CD4-positive, alpha-beta T cell (primary cell): ENCODE data around the gene MBD5. TPM values are rescaled to one million over a fixed set of nuclear protein-coding genes. Genes with fewer than 3 reads are reported as not detected.

Experiments used
- ATAC-seq: fragments of 200-7000 bp; cut with Tn5 transposase; one replicate; pipeline ENCODE4 v1.10.0; 2022; ENCODE audit warnings: mild to moderate bottlenecking; ENCODE audit not compliant: poor library complexity
- CTCF ChIA-PET: fragments of 350-600 bp; sonication (Branson Sonifier 250); formaldehyde crosslinking; loops from one replicate; lab custom pipeline; 2021; ENCODE audit warnings: antibody characterized with exemption, inconsistent platforms; lab: Charles Lee
- POLR2A ChIA-PET: fragments of 350-600 bp; sonication (Branson Sonifier 250); formaldehyde crosslinking; loops from one replicate; lab custom pipeline; 2021; ENCODE audit warnings: antibody characterized with exemption, inconsistent platforms; lab: Charles Lee
- DNase-seq, 14 experiments: peaks; one replicate each; pipeline ENCODE4 v3.0.0-alpha.2; 2013 to 2020; ENCODE audit warnings: mixed read lengths in 2 of 14
- H3K27ac ChIP-seq, 2 donors: one replicate each; pipeline versions ENCODE4 v1.5.1 to v1.7.0; 2013; ENCODE audit warnings: low read length in 2 of 2, low read depth in 1 of 2, mild to moderate bottlenecking in 1 of 2
- H3K27me3 ChIP-seq, 2 experiments: 1 replicate in 1 of 2; 2 replicates in 1 of 2; pipeline versions ENCODE4 v1.6.1 to v1.7.0; 2013; ENCODE audit warnings: low read length in 2 of 2, control low read depth in 1 of 2, mild to moderate bottlenecking in 1 of 2, moderate library complexity in 1 of 2; ENCODE audit not compliant: insufficient read depth in 2 of 2, control insufficient read depth in 1 of 2
- H3K36me3 ChIP-seq: one replicate; pipeline ENCODE4 v1.6.1; 2013; ENCODE audit warnings: low read length, control low read depth; ENCODE audit not compliant: insufficient read depth
- H3K4me1 ChIP-seq: one replicate; pipeline ENCODE4 v1.6.1; 2013; ENCODE audit warnings: low read length, control low read depth; ENCODE audit not compliant: insufficient read depth
- H3K4me3 ChIP-seq: one replicate; pipeline ENCODE4 v1.5.1; 2013; ENCODE audit warnings: mild to moderate bottlenecking, low read length, moderate library complexity
- H3K9me3 ChIP-seq, 2 experiments: 1 replicate in 1 of 2; 2 replicates in 1 of 2; pipeline versions ENCODE4 v1.6.1 to v1.7.0; 2013; ENCODE audit warnings: low read length in 2 of 2, mild to moderate bottlenecking in 2 of 2, control low read depth in 1 of 2, moderate library complexity in 1 of 2; ENCODE audit not compliant: control insufficient read depth in 1 of 2, insufficient read depth in 1 of 2
- H3K27ac Mint-ChIP-seq: one replicate; pipeline ENCODE4 v1.8.0; 2020; ENCODE audit warnings: mixed read lengths
- H3K27me3 Mint-ChIP-seq: one replicate; pipeline ENCODE4 v1.8.0; 2021; ENCODE audit warnings: mixed read lengths
- H3K36me3 Mint-ChIP-seq: one replicate; pipeline ENCODE4 v1.8.0; 2021; ENCODE audit warnings: low read depth, mixed read lengths
- H3K4me1 Mint-ChIP-seq: one replicate; pipeline ENCODE4 v1.8.0; 2021; ENCODE audit warnings: low read depth, mixed read lengths
- H3K4me3 Mint-ChIP-seq: one replicate; pipeline ENCODE4 v1.8.0; 2020; ENCODE audit warnings: mild to moderate bottlenecking, mixed read lengths
- H3K9me3 Mint-ChIP-seq: one replicate; pipeline ENCODE4 v1.8.0; 2020; ENCODE audit warnings: mixed read lengths
- intact Hi-C, 2 experiments: fragments of 100-400 bp; cut with DNase I in 1 of 2; cut with micrococcal nuclease in 1 of 2; formaldehyde crosslinking; loops; one replicate each; pipeline versions ENCODE4 v1.15.1 to v1.9.0; 2023 to 2025; cut with DNase I, micrococcal nuclease
- total RNA-seq, 174 experiments: library from RNA in 2 of 174; stranded (reverse) in 2 of 174; gene quantifications; one replicate each; pipeline ENCODE4 v1.2.3 and lab custom pipeline; 2021 to 2026
- TF ChIP-seq, protein P1 (sequence below): fragments of 200-600 bp; IDR thresholded peaks from one replicate; pipeline ENCODE4 v1.8.0; 2022; ENCODE audit warnings: antibody characterized with exemption, mild to moderate bottlenecking

Gene MBD5
- total RNA-seq, 2 experiments from 2014 or later = 49.8 to 52.9 TPM

GRCh38 chr2:148484066-148484465 lies 463.2 kb downstream of the MBD5 start:
- Mint-ChIP-seq H3K27me3 (no peaks in the 10 kb centered on the region), H3K4me3 (no peak overlapping the region), H3K36me3 (peaks cover 24% of the 10 kb centered on the region), H3K9me3 (no peaks in the 10 kb centered on the region), H3K27ac (no peak overlapping the region), H3K4me1 (no peaks in the 10 kb centered on the region)
- Histone ChIP-seq H3K4me3 (no peak overlapping the region), H3K9me3 (no peaks in the 10 kb centered on the region), H3K27me3 (no peaks in the 10 kb centered on the region), H3K4me1 (no peaks in the 10 kb centered on the region), H3K36me3 (no peaks in the 10 kb centered on the region), H3K27ac (no peak overlapping the region)
- TF ChIP-seq, protein P1, sequence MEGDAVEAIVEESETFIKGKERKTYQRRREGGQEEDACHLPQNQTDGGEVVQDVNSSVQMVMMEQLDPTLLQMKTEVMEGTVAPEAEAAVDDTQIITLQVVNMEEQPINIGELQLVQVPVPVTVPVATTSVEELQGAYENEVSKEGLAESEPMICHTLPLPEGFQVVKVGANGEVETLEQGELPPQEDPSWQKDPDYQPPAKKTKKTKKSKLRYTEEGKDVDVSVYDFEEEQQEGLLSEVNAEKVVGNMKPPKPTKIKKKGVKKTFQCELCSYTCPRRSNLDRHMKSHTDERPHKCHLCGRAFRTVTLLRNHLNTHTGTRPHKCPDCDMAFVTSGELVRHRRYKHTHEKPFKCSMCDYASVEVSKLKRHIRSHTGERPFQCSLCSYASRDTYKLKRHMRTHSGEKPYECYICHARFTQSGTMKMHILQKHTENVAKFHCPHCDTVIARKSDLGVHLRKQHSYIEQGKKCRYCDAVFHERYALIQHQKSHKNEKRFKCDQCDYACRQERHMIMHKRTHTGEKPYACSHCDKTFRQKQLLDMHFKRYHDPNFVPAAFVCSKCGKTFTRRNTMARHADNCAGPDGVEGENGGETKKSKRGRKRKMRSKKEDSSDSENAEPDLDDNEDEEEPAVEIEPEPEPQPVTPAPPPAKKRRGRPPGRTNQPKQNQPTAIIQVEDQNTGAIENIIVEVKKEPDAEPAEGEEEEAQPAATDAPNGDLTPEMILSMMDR = no peak
- ATAC-seq (no peak), DNase-seq (no peak)
- intact Hi-C loops = no loop called here
- CTCF ChIA-PET = interaction anchor here (1.7 kb wide), 1 partner anchor 26 kb away, joined by 3 read pairs; no protein-coding TSS in a partner anchor
- POLR2A ChIA-PET = interaction anchor here (0.7 kb wide), 1 partner anchor 692 kb away, joined by 4 read pairs; no protein-coding TSS in a partner anchor

DNA sequence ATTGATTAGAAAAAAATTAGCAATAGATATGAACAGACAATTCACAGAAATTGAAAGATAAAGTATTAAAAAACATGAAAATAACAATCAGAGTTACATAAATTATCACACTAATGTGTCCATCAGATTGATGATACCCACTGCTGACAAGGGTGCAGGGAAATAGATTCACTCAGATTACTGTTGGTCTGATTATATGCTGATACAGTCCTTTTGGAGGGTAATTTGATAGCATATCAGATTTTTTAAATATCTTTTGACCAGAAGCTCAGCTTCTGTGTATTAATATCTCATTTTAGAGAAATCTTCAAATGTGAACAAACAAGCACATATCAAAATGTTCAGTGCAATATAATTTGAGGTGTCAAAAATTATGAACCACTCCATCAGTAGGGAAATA lies 465.8 kb downstream of the MBD5 start:
- no peak for ATAC-seq
- CTCF ChIA-PET = interaction anchor here (1.5 kb wide), 1 partner anchor 23 kb away, joined by 4 read pairs; no protein-coding TSS in a partner anchor
- no peaks in the 10 kb centered on the region for H3K27me3 ChIP-seq
- H3K4me3 ChIP-seq = no peak overlapping the region
- no peak for DNase-seq
- H3K36me3 ChIP-seq = no peaks in the 10 kb centered on the region
- no peaks in the 10 kb centered on the region for H3K4me1 Mint-ChIP-seq
- H3K4me1 ChIP-seq = no peaks in the 10 kb centered on the region
- H3K27ac Mint-ChIP-seq = no peak overlapping the region
- H3K9me3 ChIP-seq = no peaks in the 10 kb centered on the region
- no peak overlapping the region for H3K4me3 Mint-ChIP-seq
- H3K27me3 Mint-ChIP-seq = no peaks in the 10 kb centered on the region
- POLR2A ChIA-PET = no interaction called here
- intact Hi-C loops = no loop called here
- TF ChIP-seq, protein P1 = no peak
- no peaks in the 10 kb centered on the region for H3K9me3 Mint-ChIP-seq
- H3K27ac ChIP-seq = no peak overlapping the region
- peaks cover 45% of the 10 kb centered on the region for H3K36me3 Mint-ChIP-seq

GRCh38 chr2:148487439-148487838 lies 466.5 kb downstream of the MBD5 start:
- H3K27me3 Mint-ChIP-seq = no peaks in the 10 kb centered on the region
- DNase-seq (no peak), ATAC-seq (no peak)
- H3K4me1 ChIP-seq = no peaks in the 10 kb centered on the region
- intact Hi-C loops = no loop called here
- no peak overlapping the region for H3K27ac Mint-ChIP-seq
- TF ChIP-seq, protein P1 = no peak
- H3K9me3 Mint-ChIP-seq = no peaks in the 10 kb centered on the region
- H3K9me3 ChIP-seq = no peaks in the 10 kb centered on the region
- H3K27me3 ChIP-seq = no peaks in the 10 kb centered on the region
- POLR2A ChIA-PET = no interaction called here
- H3K36me3 ChIP-seq = no peaks in the 10 kb centered on the region
- no peak overlapping the region for H3K4me3 ChIP-seq
- peaks cover 45% of the 10 kb centered on the region for H3K36me3 Mint-ChIP-seq
- H3K4me1 Mint-ChIP-seq = no peaks in the 10 kb centered on the region
- H3K4me3 Mint-ChIP-seq = no peak overlapping the region
- CTCF ChIA-PET = no interaction called here
- no peak overlapping the region for H3K27ac ChIP-seq
